Measurements from ENCODE around the gene KATNA1.

- TF ChIP-seq USF1 (IDR thresholded peaks at IDR 0.05) (no peak), TEAD4 (IDR thresholded peaks at IDR 0.05) (no peak), MAX (IDR thresholded peaks at IDR 0.05) (no peak), EP300 (IDR thresholded peaks at IDR 0.05; ENCODE audit: borderline replicate concordance) (no peak), REST (IDR thresholded peaks at IDR 0.05; ENCODE audit: low read depth) (no peak)
Measured at GRCh38 chr6:149600508-149600907, 48.0 kb downstream of the KATNA1 start.
